T1000 (cell line): ENCODE measurements around the gene IPO9.
"Not testable (repeated sequence)": the region's sequence is repeated elsewhere in the genome, so short reads cannot be mapped to it uniquely, and the experiment has no call there.

Source experiments
- DNase-seq: peaks from one replicate; lab custom pipeline; 2025; ENCODE audit warnings: mixed read lengths; lab: John Stamatoyannopoulos, UW

The IPO9 gene

DNA sequence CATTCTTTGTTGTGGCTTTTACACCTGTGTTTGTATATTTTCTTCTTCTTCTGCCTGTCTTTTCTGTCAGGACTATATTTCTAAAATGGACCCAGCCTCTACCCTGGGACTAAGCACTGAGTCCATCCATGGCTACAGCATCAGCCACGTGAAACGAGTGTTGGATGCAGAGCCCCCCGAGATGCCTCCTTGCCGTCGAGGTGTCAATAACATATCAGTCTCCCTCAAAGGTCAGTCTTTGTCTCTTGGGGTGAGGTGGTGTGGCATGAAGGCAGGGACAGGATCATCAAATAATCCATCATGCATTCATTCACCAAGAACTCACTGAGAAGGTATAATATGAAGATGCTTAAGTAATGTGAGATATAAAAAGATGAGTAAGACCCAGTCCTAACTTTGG is 19.1 kb upstream of the IPO9 start:
- DNase-seq: no peak

DNA sequence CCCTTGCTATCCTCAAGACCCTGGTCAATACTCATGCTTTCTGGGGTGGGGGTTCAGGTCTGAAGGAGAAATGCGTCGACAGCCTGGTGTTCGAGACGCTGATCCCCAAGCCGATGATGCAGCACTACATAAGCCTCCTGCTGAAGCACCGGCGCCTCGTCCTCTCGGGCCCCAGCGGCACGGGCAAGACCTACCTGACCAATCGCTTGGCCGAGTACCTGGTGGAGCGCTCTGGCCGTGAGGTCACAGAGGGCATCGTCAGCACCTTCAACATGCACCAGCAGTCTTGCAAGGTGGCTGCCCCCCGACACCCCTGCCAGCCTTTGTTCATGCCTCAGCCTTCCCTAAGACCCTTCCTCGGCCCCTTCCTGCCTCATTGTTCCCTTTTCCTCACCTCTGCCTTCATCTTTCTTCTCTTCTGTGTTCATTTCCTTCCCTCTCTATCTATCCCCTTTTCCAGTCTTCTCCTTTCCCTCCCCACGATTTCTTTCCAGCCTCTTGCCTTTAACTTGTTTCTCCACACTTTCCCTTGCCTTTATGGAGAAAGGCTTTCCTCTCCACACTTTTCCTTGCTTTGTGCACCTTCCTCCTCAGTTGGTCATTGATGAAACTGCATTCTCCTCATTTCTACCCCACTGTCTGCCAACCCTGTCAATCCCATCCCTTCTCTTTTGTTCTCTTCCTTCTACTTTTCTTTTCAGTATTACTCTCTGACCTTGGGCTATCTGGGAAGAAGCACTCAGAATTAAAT is 18.3 kb upstream of the IPO9 start:
- DNase-seq: no peak

DNA sequence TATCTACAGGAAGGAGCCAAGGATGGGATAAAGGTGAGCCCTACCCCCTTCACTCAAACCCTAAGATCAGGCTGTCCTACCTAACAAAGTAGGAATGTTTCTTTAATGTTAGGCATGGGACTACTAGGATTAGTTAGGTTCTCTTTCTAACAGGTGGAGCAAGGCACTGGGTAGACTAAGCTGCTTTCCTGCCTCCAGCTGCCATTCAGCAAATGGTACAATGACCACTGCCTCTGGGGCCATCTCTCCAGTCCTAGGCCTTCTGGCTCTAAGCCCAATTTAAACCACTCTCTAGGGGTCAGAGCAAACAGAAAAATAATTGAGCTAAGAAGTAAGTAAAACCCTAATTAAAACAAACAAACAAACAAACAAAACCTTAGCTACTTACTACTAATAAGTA is 15.7 kb upstream of the IPO9 start:
- no peak for DNase-seq

DNA sequence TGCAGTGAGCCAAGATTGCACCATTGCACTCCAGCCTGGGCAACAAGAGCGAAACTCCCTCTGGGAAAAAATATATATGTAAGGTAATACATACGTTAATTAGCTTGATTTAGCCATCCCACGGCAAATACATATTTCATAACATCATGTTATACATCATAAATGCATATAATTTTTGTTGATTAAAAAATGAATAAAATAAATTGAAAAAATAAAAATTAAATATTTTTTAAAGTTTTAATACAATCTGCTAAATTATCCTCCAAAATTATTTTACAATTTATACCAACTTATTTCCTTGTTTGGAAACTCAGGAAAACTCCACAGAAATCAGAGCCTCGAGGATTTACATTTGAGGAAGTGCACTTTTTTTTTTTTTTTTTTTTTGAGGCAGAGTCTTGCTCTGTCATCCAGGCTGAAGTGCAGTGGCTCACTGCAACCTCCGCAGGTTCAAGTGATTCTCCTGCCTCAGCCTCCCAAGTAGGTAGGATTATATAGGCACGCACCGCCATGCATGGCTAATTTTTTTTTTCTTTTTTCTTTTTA is 12.6 kb upstream of the IPO9 start:
- DNase-seq: no peak

DNA sequence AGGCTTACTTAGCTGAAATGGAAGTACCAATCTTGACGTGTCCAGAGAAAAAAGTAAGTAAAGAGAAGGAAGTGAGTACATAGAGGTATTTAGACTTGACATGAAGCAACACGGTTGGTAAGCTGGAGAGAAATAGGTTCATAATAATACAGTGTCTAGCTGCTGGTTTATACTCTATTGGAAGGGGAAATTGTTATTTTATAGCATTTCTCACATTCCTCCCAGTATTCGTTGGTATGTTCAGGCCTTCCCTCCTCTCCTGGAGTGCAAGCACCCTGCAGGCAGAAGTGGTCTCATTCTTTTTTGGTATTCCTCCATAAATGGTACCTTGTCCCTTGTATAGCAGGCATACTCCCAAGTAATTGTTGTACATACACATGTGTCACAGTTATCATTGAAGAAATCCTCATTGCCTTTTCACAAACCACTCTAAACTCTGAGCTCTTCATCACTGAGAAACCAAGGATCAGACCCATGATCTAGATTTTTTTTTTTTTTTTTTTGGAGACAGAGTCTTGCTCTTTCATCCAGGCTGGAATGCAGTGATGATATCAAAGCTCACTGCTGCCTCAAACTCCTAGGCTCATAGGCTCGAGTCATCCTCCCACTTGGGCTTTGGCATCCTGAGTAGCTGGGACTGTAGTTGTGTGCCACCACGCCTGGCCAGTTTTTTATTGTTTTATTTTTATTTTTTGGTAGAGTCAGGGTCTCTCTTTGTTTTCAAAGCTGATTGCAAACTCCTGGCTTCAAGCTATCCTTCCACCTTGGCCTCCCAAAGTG is 9.8 kb upstream of the IPO9 start:
- no peak for DNase-seq

DNA sequence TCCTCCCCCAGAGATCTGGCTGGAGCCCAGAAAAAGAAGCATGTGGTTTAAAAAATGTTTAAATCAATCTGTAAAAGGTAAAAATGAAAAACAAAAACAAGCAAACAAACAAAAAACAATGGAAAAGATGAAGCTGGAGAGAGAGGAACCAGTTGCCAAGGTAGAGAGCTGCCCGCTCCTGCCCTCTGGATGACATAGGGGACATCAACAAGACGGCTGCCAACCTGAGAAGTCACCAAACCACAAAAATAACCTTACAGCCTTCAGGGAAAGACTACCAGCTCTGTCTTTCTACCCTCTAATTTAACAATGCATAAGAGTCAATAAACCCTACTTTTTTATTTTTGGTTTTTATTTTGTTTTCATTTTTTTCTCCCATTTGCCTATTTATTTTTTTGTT is 8.5 kb upstream of the IPO9 start:
- DNase-seq: no peak

DNA sequence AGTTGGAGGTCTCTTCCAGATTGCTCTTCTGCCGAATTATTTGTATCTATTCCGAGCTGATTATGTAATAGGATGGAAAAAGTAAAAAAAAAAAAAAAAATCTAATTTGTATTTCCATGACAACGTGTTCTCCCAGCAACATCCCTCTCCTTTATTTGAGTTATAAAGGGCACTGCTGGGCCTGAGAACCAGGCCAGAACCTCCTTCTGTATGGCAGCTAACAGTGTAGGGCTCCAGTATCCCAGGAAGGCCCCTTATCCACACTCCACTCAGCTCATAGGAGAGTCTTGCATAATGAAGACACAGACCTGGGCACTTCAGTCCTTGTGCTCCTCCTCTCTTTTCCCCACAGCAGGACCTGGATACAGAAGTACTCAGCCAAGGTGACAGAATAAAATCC is 3.7 kb upstream of the IPO9 start:
- no peak for DNase-seq

DNA sequence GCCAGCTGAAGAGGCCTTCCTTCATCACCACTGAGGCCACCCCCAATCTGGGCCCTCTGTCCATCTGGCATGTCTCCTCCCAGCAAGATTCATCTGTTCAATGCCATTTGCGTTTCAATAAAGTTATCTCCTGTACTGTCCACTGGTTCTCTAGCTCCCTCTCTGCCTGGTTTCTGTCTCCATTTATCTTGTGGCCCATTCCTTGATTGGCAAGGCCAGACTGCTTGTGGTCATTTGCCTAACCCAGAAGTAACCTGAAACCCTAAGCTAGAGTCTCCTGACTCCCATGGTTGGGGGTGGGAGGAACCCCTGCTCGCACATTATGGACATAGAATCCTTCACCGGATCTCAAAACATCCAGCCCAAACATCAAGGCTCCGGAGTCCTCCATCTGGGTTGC is 2.1 kb upstream of the IPO9 start:
- DNase-seq: no peak

DNA sequence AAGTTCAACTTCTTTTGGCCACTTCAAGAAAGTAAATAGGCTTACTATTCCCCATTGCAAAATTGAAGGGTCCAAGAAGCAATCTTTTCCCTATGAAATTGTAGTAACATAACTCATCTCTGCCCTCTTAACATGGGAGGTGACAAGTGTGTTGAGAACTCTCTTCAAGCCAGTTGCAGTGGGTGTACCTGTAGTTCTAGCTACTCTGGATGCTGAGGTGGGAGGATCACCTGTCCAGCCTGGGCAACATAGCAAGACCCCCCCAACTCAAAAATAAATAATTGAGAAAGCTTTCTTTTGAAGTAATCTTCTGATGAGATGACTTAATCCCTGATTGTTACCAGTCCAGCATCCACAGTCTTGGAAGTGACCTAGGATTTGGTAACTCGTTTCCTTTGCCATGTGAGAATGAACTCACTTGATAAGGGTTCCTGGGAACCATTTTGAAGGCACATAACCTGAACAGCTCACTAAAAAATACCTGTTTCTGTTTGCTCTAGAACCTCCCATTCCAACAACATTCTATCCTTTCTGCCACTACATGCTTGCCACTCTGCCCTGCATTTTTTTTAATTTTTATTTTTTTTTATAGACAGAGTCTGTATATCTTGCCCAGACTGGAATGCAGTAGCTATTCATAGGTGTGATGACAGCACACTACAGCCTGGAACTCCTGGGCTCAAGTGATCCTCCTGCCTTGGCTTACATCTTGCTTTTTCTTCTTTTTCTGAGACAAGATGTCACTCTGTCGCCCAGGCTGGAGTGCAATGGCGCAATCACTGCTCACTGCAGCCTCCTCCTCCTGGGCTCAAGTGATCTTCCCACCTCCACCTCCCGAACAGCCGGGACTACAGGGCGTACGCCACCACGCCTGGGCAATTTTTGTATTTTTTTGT is 1.4 kb upstream of the IPO9 start:
- no peak for DNase-seq

DNA sequence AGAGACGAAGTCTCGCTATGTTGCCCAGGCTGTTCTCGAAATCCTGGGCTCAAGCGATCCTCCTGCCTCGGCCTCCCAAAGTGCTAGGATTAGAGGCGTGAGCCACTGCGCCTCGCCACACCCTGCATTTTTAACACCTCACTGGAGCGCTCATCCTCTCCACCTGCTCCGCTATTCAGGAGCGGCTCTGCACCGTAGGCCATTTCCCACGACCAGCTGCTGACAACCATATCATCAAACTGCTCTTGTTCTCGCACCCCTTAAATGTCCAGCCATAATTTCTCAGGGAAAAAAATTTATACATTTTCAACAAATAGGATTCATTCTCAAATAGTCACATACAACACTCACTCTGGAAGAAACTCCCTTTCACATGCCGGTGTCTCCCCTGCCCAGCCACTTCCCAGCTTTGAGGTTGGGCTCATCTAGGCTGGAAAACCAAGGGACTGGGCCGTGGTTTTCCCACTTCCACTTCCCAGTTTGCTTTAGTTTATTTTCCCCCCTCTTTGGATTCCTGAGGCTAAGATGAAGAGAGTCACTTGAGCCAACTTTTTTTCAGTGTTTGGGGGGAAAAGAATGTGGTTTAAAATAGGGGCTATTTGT is 639 bp upstream of the IPO9 start:
- DNase-seq: no peak

DNA sequence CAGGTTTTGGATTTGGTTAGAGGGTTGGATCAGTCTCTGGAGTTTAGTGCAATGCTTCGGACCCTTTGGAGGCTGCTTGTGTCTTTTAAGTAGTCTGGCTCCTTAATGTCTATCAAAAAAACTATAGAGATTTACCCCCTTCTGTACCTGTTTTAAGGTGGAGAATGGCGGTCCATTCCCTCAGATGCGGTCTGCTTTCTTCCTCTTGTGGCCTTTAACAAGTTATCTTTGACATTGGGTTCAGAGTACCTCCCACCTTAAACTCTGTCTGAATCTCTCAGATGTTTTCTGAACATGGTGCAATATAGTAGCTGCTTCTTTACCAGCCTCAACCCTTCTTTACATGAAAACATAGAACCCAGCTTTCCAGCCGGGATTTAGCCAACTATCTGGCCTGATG is 2.4 kb downstream of the IPO9 start:
- no peak for DNase-seq

DNA sequence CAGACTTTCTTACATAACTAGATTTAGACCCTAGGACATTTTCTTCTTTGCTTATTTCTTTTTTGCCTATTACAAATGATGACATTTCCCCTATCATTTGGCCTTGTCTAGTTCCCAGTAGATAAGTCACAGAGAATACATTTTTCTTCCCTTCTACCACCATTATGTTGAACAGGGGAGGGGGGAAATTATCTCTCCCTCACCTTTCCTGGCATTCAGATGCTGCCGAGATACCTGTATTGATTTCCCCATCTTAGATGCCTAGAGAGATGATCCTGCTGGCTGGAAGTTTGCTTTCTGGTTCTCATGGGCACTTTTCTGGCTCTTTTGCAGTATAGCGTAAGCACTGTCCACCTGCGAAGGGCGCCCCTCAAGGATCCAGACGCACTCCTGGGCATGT is 5.7 kb downstream of the IPO9 start:
- no peak for DNase-seq

DNA sequence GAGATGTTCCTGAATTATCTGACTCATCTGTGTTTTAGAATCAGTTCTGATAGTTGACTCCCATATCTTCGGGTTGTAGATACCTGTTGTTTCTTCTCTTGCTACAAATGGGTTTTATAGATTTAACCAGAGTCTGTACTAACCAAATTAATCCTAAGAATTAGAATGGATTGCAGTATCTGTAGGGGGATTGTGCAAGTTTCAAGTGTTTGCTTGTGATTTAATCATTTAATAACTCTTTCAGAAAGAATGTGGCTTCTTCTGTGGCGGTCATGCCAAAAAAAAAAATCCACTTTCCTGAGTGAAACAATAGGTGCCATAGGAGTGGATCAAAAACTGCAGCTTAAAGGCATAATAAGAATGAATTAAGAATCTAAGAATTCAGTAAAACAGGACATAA is 9.4 kb downstream of the IPO9 start:
- DNase-seq: no peak

DNA sequence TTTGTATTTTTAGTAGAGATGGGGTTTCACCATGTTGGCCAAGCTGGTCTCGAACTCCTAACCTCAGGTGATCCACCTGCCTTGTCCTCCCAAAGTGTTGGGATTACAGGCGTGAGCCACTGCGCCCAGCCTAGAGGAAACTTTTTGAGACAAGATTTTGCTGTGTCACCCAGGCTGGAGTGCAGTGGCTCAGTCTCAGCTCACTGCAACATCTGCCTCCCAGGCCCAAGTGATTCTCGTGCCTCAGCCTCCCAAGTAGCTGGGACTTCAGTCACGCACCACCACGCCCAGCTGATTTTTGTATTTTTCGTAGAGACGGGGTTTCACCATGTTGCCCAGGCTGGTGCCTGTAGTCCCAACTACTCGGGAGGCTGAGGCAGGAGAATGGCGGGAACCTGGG is 10.1 kb downstream of the IPO9 start:
- DNase-seq: not testable (repeated sequence)

DNA sequence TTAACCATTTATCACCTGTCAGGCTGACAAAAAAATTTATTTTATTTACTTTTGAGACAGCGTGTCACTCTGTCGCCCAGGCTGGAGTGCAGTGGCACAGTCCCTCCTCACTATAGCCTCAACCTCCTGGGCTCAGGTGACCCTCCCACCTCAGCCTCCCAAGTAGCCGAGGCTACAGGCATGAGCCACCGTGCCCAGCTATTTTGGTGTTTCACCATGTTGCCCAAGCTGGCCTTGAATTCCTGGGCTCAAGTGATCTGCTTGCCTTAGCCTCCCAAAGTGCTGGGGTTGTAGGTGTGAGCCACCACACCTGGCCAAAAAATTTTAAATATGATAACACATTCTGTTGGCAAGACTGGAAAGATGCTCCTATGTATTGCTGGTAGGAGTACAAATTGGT is 11.1 kb downstream of the IPO9 start:
- no peak for DNase-seq

DNA sequence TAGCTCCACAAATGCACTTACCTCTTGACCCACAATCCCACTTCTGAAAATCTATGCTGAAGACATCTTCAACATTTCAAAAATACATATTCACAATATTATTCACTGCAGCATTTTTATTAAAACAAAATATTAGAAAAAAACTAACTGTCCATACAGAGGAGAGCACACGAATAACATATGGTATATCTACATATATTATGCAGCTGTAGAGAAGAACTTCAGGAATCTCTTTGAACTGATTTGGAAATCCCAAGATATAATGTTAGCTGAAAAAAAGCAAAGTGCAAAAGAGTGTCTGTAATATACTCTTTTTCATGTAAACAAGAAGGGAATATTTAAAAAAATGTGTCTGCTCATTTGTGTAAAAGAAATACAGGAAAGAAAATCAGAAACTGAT is 11.5 kb downstream of the IPO9 start:
- DNase-seq: no peak

DNA sequence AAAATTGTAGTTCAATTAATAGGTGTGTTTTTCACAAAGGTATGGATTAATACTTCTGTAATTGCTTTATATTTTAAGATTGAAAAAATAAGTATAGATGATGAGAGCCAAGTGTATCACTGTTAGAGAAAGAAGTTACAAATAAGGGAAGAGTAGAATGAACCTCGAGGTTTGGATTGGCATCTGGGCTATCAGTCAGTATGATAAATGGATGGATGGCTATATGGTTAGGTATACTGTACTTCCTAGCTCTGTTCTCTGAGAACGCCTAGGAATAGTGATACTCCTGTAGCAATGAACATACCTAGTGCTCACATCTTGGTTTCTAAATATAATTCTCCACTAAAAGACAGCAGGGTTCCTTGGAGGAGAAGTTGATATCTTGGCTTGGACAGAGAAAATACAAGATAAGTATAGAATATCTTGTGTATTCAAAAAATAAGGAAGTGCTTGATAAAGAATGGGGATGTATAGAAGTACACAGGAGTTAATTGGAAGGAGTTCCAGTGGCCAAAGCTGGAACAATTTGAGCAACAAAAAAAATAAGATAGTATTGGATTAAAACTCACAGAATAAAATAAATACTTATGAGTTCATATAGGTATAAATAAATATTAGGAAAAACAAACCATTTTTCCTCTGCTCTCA is 12.4 kb downstream of the IPO9 start:
- DNase-seq: no peak

DNA sequence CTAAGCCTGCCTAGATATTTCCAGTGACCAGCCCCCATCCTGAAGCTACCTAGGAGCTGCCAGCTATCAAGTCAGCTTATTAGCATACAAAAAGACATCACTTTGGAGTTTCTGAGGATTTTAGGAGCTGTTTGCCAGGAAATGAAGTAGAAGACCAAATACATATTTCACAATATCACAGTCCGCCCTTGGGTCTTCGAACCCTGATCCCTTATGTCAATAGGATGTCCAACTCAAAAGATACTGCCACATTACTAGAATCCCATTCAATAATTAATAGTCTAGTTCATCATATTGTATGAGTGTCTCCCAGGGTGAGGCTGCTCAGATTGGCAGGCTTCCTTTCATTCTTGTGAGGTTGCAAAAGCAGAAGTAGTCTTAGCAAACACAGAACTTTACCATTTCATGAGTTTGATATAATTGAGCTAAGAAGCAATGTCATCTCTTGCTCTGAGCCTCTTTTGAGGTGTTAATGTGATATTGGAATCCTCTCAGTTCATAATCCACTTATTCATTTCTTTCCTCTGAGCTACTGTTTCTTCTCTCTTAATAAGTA is 13.6 kb downstream of the IPO9 start:
- DNase-seq: no peak

DNA sequence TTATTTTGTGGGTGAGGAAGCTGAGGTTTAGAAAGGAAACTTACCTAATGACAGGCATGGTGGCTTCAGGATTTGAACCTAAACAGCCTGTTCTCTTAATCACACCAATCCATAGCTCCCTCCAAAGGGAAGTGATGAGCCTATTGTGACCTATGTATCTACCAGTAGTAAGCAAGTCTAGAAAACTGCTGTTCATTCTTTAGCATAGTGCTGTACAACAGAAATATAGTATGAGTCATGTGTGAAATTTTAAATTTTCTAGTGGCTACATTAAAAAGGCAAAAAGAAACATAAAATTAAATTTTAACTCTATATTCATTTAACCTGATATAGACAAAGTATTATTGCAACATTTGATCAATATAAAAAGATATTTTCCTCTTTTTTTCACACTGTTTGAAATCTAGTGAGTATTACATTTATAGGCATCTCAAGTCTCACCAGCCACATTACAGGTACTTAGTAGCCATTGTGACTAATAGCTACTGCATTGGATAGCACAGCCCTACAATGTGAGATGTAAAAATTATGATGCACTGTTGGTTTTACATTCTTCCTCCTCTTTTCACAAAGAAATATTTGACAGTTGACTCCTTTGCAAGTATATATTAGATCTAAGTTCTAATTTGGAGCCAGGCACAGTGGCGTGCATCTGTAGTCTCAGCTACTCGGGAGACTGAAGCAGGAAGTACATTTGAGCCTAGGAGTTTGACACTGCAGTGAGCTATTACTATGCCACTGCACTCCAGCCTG is 16.6 kb downstream of the IPO9 start:
- DNase-seq: no peak

DNA sequence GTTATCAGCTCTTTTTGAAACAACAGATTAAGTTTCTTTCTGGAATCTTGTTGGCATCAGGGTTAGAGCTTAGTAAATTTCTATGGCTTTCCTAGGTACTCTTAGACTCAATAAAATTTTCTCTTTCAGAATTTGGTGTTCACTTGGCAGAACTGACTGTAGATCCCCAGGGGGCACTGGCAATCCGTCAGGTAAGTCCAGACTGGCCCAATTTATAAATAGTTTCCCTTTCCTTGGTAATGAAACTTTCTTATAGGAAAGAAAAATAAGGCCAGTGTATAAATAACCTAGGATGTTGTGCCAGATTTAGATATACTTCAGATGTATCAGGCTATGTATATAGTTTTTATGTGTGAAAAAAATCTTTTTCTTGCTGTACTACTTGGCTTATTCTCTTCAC is 18.2 kb downstream of the IPO9 start:
- no peak for DNase-seq
